IPS-NIHi7 (cell line): Measurements from ENCODE around the gene CEP68.
A peak's percentile ranks its signal among the peaks of the same experiment; 100 is the strongest.
"Not testable (repeated sequence)": the region's sequence is repeated elsewhere in the genome, so short reads cannot be mapped to it uniquely, and the experiment has no call there.

Experiments used
- DNase-seq: peaks from one replicate; pipeline ENCODE4 v3.0.0; 2012; ENCODE audit warnings: mixed read lengths; ENCODE audit errors: extremely low spot score

CEP68 gene

DNA sequence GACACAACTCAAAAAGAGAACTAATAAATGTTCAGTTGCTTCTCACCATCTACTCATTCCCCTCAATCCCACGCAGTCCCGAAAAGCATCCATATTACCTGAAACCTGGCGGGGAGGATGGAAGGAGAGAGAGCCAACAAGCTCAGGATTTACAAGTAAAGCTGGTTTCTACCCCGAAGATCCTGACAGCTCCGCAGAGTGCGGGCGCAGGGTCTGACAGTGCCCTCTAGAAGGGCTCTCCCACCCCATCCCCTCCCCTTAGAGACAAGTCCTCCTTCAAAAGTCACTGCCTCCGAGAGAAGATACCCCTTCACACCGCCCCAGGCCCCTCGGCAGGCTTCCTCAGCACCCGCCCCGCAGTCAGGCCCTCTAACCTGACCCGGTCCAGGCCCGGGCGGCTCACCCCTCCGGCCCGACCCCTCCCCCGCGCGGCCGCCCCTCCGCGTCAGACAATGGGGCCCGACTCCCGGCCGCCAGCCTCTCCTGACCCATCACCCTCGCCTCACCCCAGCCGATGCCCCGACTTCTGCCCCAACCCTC, 73.1 kb downstream of the CEP68 start:
- DNase-seq = peak; percentile 39

DNA sequence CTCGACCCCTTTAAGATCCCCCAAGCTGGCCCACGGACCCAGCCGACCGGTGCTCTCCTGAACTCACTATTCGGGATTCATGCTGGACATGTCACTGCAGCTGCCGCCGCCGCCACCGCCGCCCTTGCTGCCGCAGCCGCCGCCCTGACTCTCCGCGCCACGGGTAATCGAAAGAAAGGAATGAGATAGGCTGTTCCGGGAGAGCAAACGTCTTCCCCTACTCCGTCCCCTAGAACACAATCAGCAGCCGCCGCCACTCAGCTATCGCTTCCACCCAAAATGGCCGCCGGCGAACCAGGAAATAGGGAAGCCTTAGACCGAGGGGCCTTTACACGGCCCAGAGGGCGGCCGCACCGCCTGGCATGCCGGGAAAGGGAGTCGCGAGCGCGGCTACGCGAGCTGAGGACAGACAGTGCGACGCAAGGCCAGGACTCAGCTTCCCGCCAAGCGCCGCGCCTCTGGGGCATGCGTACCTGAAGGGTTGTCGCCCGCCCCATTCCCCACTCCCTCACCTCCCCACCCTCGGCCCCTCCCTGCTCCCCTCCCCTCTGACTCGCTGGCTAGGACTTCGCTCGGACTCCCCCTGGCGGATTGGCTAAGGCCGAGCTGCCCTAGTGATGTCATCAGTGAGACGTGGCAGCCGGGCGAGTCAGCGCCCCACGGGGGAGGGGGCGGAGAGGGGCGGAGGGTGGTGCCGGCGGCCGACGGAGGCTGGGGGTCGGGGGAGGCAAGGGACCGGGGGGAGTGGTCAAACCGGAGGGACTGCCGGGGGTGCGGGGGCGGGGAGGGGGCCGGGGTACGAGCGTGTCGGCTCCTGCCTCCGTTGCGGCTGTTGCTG, 73.8 kb downstream of the CEP68 start, which contains the start of gene RAB1A:
RAB1A (minus strand) TSS at position 281 of the 838 bp plus-strand sequence; CDS start at position 90, 191 bp downstream.
- peak; percentile 98 for DNase-seq

DNA sequence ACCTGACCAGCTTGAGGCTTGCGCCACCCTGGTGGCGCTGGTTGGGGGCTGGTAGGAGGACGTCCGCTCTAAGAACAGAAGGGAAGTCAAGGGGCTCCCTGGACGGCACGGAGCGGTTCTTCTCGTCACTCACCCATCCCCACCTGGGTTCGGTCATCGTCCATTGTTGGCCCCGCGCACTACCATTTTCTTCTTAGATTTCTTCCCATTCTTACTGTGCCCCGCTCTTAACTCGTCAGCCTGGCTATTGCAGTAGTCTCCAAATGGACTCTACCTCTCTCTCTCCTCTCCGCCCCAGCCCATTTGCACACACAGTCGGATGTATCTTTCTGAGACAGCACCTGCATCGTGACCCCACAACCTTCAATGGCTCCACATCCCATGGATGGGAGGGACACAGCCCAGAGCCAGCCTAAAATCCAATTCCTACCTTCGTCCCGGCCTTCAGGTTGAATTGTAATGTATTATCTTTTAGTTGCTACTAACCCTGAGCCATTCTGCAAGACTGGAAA, 74.5 kb downstream of the CEP68 start:
- no peak for DNase-seq

DNA sequence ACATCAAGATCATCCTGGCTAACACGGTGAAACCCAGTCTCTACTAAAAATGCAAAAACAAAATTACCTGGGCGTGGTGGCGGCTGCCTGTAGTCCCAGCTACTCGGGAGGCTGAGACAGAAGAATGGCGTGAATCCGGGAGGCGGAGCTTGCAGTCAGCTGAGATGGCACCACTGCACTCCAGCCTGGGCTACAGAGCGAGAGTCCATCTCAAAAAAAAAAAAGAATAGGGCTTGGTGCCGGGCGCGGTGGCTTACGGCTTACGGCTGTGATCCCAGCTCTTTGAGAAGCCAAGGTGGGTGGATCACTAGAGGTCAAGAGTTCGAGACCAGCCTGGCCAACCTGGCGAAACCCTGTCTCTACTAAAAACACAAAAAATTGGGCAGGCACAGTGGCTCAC, 76.7 kb downstream of the CEP68 start:
- DNase-seq = not testable (repeated sequence)

DNA sequence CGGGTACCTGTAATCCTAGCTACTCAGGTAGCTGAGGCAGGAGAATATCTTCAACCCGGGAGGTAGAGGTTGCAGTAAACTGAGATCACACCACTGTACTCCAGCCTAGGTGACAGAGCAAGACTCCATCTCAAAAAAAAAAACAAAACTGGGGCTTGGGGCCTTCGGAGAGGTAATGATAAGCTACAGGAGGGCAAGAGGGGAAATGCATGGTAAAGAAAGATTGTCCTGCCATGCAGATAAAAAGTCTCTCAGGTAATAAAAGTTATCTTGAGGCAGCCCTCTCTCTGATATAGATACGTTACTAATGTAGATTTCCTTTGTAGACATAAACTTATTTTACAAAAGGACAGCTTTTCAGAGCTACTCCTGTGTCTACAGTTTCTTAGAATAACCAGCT, 77.4 kb downstream of the CEP68 start:
- no peak for DNase-seq

DNA sequence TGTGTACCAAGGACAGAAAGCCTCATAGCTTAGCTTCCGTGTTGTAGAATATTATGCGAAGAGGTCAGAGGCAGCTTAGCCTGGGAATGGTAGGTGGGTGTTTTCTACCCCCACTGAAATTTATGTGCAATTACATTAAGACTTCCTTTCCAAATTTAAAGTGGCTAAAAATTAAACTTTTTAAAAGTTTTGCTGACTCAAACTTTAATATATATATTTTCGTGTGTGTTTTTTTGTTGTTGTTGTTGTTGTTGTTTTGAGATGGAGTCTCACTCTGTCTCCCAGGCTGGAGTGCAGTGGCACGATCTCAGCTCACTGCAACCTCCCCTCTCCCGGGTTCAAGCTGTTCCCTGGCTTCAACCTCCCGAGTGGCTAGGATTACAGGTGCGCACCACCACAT, 77.9 kb downstream of the CEP68 start:
- no peak for DNase-seq

DNA sequence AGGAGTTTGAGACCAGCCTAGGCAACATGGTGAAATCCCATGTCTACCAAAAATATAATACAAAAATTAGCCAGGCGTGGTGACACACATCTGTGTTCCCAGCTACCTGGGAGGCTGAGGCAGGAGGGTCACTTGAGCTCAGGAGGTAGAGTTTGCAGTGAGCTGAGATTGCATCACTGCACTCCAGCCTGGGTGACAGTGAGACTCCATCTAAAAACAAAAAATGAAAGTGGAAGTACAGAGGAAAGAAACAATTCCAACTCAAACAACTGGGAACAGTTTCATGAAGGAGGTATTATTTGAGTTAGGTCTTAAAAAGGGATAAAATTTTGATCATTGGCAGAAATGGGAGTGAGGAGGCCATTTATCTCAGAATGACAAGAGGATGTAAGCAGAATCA, 80.0 kb downstream of the CEP68 start:
- DNase-seq = no peak
